ENCODE data around the gene KRTAP5-3.

The KRTAP5-3 gene

GRCh38 chr11:1558775-1559110, 49.5 kb downstream of the KRTAP5-3 start:
- no peak overlapping the region for H3K4me3 ChIP-seq (ENCODE audit: low read depth, low read length)
- TF ChIP-seq, protein P1, sequence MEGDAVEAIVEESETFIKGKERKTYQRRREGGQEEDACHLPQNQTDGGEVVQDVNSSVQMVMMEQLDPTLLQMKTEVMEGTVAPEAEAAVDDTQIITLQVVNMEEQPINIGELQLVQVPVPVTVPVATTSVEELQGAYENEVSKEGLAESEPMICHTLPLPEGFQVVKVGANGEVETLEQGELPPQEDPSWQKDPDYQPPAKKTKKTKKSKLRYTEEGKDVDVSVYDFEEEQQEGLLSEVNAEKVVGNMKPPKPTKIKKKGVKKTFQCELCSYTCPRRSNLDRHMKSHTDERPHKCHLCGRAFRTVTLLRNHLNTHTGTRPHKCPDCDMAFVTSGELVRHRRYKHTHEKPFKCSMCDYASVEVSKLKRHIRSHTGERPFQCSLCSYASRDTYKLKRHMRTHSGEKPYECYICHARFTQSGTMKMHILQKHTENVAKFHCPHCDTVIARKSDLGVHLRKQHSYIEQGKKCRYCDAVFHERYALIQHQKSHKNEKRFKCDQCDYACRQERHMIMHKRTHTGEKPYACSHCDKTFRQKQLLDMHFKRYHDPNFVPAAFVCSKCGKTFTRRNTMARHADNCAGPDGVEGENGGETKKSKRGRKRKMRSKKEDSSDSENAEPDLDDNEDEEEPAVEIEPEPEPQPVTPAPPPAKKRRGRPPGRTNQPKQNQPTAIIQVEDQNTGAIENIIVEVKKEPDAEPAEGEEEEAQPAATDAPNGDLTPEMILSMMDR (IDR thresholded peaks at IDR 0.05; ENCODE audit: low read depth, low read length, missing control alignments) = no peak
- no peak for DNase-seq (ENCODE audit: low read depth)

DNA sequence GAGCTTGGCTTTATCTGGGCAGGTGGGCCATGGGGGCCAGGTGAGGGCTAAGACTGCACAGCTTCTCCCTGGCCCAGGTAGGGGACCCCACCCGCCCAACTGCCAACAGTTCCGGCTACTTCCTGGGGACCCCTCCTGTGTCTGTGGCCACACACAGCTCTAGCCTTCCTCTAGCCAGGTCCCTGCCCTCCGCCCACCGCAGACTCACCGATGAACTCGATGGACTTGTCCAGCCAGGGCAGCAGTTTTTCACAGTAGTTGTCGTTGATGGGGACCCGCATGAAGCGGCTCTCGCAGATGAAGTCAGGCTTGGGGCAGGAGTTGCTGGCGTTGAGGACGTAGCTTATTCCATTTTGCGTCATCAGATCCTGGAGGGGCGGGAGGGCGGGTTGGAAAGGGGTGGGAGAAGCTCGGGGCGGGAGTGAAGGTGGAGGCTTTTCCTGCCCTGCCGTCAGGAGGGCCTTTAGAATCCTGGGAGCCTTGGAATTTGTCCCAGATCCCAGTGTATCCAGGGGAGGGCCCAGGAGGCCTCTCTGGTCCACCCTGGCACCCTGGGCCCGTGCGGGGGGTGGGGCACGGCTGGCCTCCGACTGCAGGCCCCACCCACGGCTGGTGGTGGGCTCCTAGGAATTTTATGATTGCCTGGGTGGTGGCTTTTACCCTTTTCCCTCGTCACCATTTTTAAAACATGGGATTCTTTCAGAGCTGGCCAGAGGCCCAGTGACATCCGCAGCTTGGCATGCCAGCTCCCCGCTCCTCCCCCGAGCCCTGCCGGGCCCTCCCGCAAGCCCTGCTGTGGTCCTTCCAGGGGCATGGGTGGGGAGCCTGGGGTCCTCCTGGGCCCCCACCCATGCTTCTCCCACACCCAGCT, 50.1 kb downstream of the KRTAP5-3 start:
- no peak overlapping the region for H3K4me3 ChIP-seq (ENCODE audit: low read depth, low read length)
- TF ChIP-seq, protein P1 (IDR thresholded peaks at IDR 0.05; ENCODE audit: low read depth, low read length, missing control alignments) = no peak
- DNase-seq (ENCODE audit: low read depth) = no peak

Measured in GM12864 (cell line).